22Rv1 (cell line): ENCODE results near the gene PDE8B.

Experiments
- ZFX ChIP-seq: fragments of 450-650 bp; IDR thresholded peaks from 2 replicates; pipeline ENCODE4 v1.6.1; 2017; ENCODE audit warnings: antibody characterized with exemption, borderline replicate concordance
- TF ChIP-seq, protein P1 (sequence below): fragments of 450-650 bp; IDR thresholded peaks from 2 replicates; pipeline ENCODE4 v1.5.1; 2017; ENCODE audit warnings: mild to moderate bottlenecking

- no peak for TF ChIP-seq ZFX
- TF ChIP-seq, protein P1, sequence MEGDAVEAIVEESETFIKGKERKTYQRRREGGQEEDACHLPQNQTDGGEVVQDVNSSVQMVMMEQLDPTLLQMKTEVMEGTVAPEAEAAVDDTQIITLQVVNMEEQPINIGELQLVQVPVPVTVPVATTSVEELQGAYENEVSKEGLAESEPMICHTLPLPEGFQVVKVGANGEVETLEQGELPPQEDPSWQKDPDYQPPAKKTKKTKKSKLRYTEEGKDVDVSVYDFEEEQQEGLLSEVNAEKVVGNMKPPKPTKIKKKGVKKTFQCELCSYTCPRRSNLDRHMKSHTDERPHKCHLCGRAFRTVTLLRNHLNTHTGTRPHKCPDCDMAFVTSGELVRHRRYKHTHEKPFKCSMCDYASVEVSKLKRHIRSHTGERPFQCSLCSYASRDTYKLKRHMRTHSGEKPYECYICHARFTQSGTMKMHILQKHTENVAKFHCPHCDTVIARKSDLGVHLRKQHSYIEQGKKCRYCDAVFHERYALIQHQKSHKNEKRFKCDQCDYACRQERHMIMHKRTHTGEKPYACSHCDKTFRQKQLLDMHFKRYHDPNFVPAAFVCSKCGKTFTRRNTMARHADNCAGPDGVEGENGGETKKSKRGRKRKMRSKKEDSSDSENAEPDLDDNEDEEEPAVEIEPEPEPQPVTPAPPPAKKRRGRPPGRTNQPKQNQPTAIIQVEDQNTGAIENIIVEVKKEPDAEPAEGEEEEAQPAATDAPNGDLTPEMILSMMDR = no peak
These were observed 111.9 kb downstream of the PDE8B start for GRCh38 chr5:77322406-77322805.
